Skeletal muscle tissue (tissue), 4 donors: Measurements from ENCODE around the gene PRR13. TPM values are rescaled to one million over a fixed set of nuclear protein-coding genes. Genes with fewer than 3 reads are reported as not detected.
"Not testable (repeated sequence)": the region's sequence is repeated elsewhere in the genome, so short reads cannot be mapped to it uniquely, and the experiment has no call there.

Experiments
- H3K27ac ChIP-seq: one replicate; pipeline ENCODE4 v1.7.0; 2013; ENCODE audit warnings: mild to moderate bottlenecking, low read depth, low read length, inconsistent platforms
- H3K27me3 ChIP-seq, 3 donors: one replicate each; pipeline ENCODE4 v1.7.0; 2013; ENCODE audit warnings: low read length in 3 of 3; ENCODE audit not compliant: control insufficient read depth in 3 of 3, insufficient read depth in 3 of 3
- H3K36me3 ChIP-seq, 3 donors: one replicate each; pipeline ENCODE4 v1.7.0; 2013; ENCODE audit warnings: low read length in 3 of 3; ENCODE audit not compliant: control insufficient read depth in 3 of 3, insufficient read depth in 3 of 3
- H3K4me1 ChIP-seq, 3 donors: one replicate each; pipeline ENCODE4 v1.7.0; 2013; ENCODE audit warnings: low read length in 3 of 3, mild to moderate bottlenecking in 3 of 3; ENCODE audit not compliant: control insufficient read depth in 3 of 3, insufficient read depth in 3 of 3
- H3K4me3 ChIP-seq, 3 donors: one replicate each; pipeline ENCODE4 v1.7.0; 2013; ENCODE audit warnings: low read length in 3 of 3
- H3K9ac ChIP-seq, 3 donors: one replicate each; pipeline ENCODE4 v1.7.0; 2013; ENCODE audit warnings: low read length in 3 of 3, mild to moderate bottlenecking in 3 of 3, moderate library complexity in 2 of 3, low read depth in 1 of 3
- H3K9me3 ChIP-seq, 3 donors: one replicate each; pipeline ENCODE4 v1.7.0; 2013; ENCODE audit warnings: low read length in 3 of 3; ENCODE audit not compliant: control insufficient read depth in 3 of 3
- total RNA-seq: library from RNA; depleted of rRNA; stranded (reverse); fragments of >200 nt; gene quantifications from one replicate; pipeline ENCODE4 v1.2.3, GENCODE V29; 2014
- donor health status: Osteomylitis.

PRR13 gene
- total RNA-seq, 1 donor from 2014 or later: 15.7 TPM

DNA sequence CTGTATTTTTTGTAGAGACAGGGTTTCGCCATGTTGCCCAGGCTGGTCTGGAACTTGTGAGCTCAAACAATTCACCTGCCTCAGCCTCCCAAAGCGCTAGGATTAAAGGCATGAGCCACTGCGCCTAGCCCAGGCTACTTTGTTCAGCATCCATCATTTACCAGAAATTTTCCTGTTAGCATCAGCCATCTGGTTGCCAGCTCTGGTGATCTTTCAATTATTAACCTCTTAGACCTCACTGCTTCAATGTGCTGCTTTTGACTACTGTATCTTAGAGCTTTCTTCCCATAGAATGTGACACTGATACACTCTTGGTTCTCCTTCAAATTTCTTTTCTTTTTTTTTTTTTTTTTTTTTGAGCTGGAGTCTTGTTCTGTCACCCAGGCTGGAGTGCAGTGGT lies 23.3 kb upstream of the PRR13 start:
- Histone ChIP-seq H3K27ac (no peak overlapping the region), H3K9ac (no peak overlapping the region), H3K4me3 (no peak overlapping the region), H3K36me3 (peaks cover 0 to 3% (median 2%) of the 10 kb centered on the region in 3 donors), H3K27me3 (no peaks in the 10 kb centered on the region), H3K9me3 (no peaks in the 10 kb centered on the region), H3K4me1 (peaks cover 0 to 6% (median 4%) of the 10 kb centered on the region in 3 donors)

GRCh38 chr12:53419756-53420155 lies 21.8 kb upstream of the PRR13 start:
- Histone ChIP-seq H3K36me3 (no peaks in the 10 kb centered on the region), H3K9ac (no peak overlapping the region), H3K4me3 (no peak overlapping the region), H3K27me3 (no peaks in the 10 kb centered on the region), H3K9me3 (no peaks in the 10 kb centered on the region), H3K4me1 (peaks cover 0 to 6% (median 4%) of the 10 kb centered on the region in 3 donors), H3K27ac (no peak overlapping the region)

DNA sequence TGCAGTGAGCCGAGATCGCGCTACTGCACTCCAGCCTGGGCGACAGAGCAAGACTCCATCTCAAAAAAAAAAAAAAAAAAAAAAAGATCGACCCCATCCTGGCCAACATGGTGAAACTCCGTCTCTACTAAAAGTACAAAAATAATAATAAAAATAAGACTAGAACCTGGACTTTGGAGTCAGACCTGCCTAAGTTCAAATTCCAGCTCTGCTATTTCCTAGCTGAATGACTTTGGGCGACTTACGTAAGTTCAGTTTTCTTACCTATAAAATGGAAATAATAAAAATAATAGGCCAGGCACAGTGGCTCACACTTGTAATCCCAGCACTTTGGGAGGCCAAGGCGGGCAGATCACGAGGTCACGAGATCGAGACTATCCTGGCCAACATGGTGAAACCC lies 19.3 kb upstream of the PRR13 start:
- not testable (repeated sequence) for H3K27me3 ChIP-seq, H3K27ac ChIP-seq, H3K4me1 ChIP-seq, H3K4me3 ChIP-seq, H3K9me3 ChIP-seq, H3K9ac ChIP-seq, H3K36me3 ChIP-seq

DNA sequence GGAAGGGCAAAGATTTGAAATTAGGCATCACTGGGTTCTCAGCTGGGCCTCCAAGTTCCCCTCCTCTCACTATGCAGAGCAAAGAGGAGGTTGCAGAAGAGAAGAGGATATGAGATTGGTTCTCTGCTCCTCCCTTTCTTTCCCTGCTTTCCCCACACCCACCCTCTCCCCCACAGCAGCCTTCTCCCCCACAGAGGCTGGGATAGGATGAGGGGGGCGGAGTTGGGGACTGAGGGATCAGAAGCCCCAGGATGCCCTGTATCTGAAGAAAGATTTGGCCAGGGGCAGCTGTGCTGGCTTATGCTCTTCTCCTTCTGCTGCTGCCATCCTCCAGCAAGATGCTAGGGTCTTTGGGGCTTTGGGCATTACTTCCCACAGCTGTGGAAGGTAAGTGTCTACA lies 17.9 kb upstream of the PRR13 start, which contains the start of gene AMHR2:
Gene AMHR2, plus strand, starts transcription at position 259 of the 400 bp plus-strand sequence. Its CDS starts 80 bp downstream, at position 339.
- peaks cover 2 to 12% (median 6%) of the 10 kb centered on the region in 3 donors for H3K4me1 ChIP-seq

GRCh38 chr12:53424626-53425514 lies 16.7 kb upstream of the PRR13 start:
- Histone ChIP-seq H3K9ac (no peak overlapping the region), H3K27me3 (no peaks in the 10 kb centered on the region), H3K4me3 (no peak overlapping the region), H3K36me3 (no peaks in the 10 kb centered on the region), H3K4me1 (peaks cover 2 to 12% (median 6%) of the 10 kb centered on the region in 3 donors), H3K9me3 (no peaks in the 10 kb centered on the region), H3K27ac (no peak overlapping the region)

More for the DNA sequence above, 17.9 kb upstream of the PRR13 start, which contains the start of gene AMHR2:
- Histone ChIP-seq H3K9ac (no peak within 1 kb of the TSS), H3K36me3 (no peaks in the 10 kb centered on the region), H3K4me3 (no peak within 1 kb of the TSS), H3K27me3 (no peaks in the 10 kb centered on the region), H3K27ac (no peak within 1 kb of the TSS), H3K9me3 (no peaks in the 10 kb centered on the region)

DNA sequence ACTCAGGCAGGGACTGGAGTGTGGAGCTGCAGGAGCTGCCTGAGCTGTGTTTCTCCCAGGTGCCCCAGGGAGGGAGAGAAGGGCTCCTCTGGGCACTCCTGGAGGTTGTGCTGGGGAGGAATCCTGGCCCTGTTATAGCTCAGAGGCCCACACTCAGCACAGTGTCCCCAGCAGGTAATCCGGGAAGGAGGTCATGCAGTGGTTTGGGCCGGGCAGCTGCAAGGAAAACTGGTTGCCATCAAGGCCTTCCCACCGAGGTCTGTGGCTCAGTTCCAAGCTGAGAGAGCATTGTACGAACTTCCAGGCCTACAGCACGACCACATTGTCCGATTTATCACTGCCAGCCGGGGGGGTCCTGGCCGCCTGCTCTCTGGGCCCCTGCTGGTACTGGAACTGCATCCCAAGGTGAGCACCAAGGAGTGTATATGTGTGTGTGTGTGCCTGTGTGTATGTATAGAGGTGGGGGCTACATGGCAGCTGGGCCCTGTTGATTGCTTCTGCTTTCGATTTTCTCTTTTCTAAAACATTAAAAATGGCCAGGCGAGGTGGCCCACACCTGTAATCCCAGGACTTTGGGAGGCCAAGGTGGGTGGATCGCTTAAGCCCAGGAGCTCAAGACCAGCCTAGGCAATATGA lies 15.9 kb upstream of the PRR13 start:
- peaks cover 2 to 12% (median 6%) of the 10 kb centered on the region in 3 donors for H3K4me1 ChIP-seq
- no peaks in the 10 kb centered on the region for H3K9me3 ChIP-seq
- no peak overlapping the region for H3K27ac ChIP-seq
- no peaks in the 10 kb centered on the region for H3K27me3 ChIP-seq
- no peaks in the 10 kb centered on the region for H3K36me3 ChIP-seq
- H3K4me3 ChIP-seq: no peak overlapping the region
- no peak overlapping the region for H3K9ac ChIP-seq

GRCh38 chr12:53427905-53428594 lies 13.5 kb upstream of the PRR13 start:
- H3K36me3 ChIP-seq: no peaks in the 10 kb centered on the region
- H3K9ac ChIP-seq: no peak overlapping the region
- H3K27me3 ChIP-seq: no peaks in the 10 kb centered on the region
- H3K27ac ChIP-seq: no peak overlapping the region
- H3K4me3 ChIP-seq: no peak overlapping the region
- no peaks in the 10 kb centered on the region for H3K9me3 ChIP-seq
- H3K4me1 ChIP-seq: peaks cover 0 to 8% (median 2%) of the 10 kb centered on the region in 3 donors

GRCh38 chr12:53428741-53429140 lies 12.8 kb upstream of the PRR13 start:
- no peak overlapping the region for H3K4me3 ChIP-seq
- no peak overlapping the region for H3K9ac ChIP-seq
- no peaks in the 10 kb centered on the region for H3K9me3 ChIP-seq
- H3K36me3 ChIP-seq: no peaks in the 10 kb centered on the region
- H3K27me3 ChIP-seq: no peaks in the 10 kb centered on the region
- no peak overlapping the region for H3K27ac ChIP-seq
- H3K4me1 ChIP-seq: peaks cover 0 to 8% (median 2%) of the 10 kb centered on the region in 3 donors

DNA sequence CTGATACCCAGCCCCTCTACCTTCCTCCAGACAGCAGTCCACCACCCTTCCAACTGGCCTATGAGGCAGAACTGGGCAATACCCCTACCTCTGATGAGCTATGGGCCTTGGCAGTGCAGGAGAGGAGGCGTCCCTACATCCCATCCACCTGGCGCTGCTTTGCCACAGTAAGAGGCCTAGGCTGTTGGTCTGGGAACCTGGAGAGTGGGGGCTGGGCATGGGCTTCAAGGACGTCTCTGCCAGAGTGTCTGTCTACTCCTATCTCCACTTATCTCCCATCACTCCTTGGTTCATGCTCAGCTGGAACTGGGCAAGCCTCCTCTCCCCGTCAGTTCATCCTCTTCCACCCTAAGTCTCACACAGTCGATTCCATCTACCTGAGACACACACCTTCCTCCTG lies 11.4 kb upstream of the PRR13 start:
- Histone ChIP-seq H3K4me1 (peaks cover 0 to 8% (median 2%) of the 10 kb centered on the region in 3 donors), H3K4me3 (no peak overlapping the region), H3K9ac (no peak overlapping the region), H3K36me3 (no peaks in the 10 kb centered on the region), H3K9me3 (no peaks in the 10 kb centered on the region), H3K27me3 (no peaks in the 10 kb centered on the region), H3K27ac (no peak overlapping the region)
